Kasumi-1 (cell line): ENCODE data around the gene CYSTM1.
"Not testable (repeated sequence)": the region's sequence is repeated elsewhere in the genome, so short reads cannot be mapped to it uniquely, and the experiment has no call there.

Experiments used
- DNase-seq, 2 experiments: peaks; one replicate each; lab custom pipeline; 2025; lab: John Stamatoyannopoulos, UW

The CYSTM1 gene

GRCh38 chr5:140178482-140179116 lies 3.6 kb downstream of the CYSTM1 start:
- no peak for DNase-seq

GRCh38 chr5:140181002-140181483 lies 6.1 kb downstream of the CYSTM1 start:
- no peak for DNase-seq

GRCh38 chr5:140181525-140181924 lies 6.5 kb downstream of the CYSTM1 start:
- DNase-seq, result no peak

GRCh38 chr5:140182075-140182711 lies 7.2 kb downstream of the CYSTM1 start:
- DNase-seq, result no peak

- DNase-seq, result no peak
Measured at GRCh38 chr5:140182803-140183367, 7.9 kb downstream of the CYSTM1 start.

- DNase-seq, result no peak
Measured at GRCh38 chr5:140185409-140185808, 10.4 kb downstream of the CYSTM1 start.

- no peak for DNase-seq
Measured at GRCh38 chr5:140186267-140186671, 11.3 kb downstream of the CYSTM1 start.

- DNase-seq, result no peak
Measured at GRCh38 chr5:140189253-140189652, 14.3 kb downstream of the CYSTM1 start.

GRCh38 chr5:140189977-140190871 lies 15.2 kb downstream of the CYSTM1 start:
- DNase-seq, result no peak

GRCh38 chr5:140190872-140191218 lies 15.9 kb downstream of the CYSTM1 start:
- DNase-seq, result no peak

GRCh38 chr5:140192715-140193430 lies 17.9 kb downstream of the CYSTM1 start:
- no peak for DNase-seq

- no peak for DNase-seq
Measured at GRCh38 chr5:140194662-140195061, 19.7 kb downstream of the CYSTM1 start.

GRCh38 chr5:140196115-140196814 lies 21.3 kb downstream of the CYSTM1 start:
- no peak for DNase-seq

GRCh38 chr5:140197023-140197422 lies 22.0 kb downstream of the CYSTM1 start:
- no peak for DNase-seq

GRCh38 chr5:140198915-140199314 lies 23.9 kb downstream of the CYSTM1 start:
- not testable (repeated sequence) for DNase-seq

- DNase-seq, result no peak
Measured at GRCh38 chr5:140202078-140202477, 27.1 kb downstream of the CYSTM1 start.

- no peak for DNase-seq
Measured at GRCh38 chr5:140202610-140203009, 27.6 kb downstream of the CYSTM1 start.

- DNase-seq, result peak; percentile 67 to 74
Measured at GRCh38 chr5:140205216-140205615, 30.2 kb downstream of the CYSTM1 start.

GRCh38 chr5:140205952-140206351 lies 31.0 kb downstream of the CYSTM1 start:
- no peak for DNase-seq

GRCh38 chr5:140207250-140207964 lies 32.4 kb downstream of the CYSTM1 start:
- peak in 1 of 2 experiments; percentile 4 for DNase-seq
